HCT116 (cell line): ENCODE results near the gene SPATA21. TPM values are rescaled to one million over a fixed set of nuclear protein-coding genes. Genes with fewer than 3 reads are reported as not detected.

ENCODE experiments used
- ATAC-seq: fragments of 200-7000 bp; cut with Tn5 transposase; 2 replicates; pipeline ENCODE4 v1.9.1; 2020; ENCODE audit warnings: mild to moderate bottlenecking, moderate library complexity
- BruUV-seq: library from RNA; stranded (reverse); fragments of 400-500 nt; replicated peaks from 2 replicates; lab custom pipeline; 2021; lab: Mats Ljungman, UMichigan
- CTCF ChIA-PET: fragments of 300-600 bp; sonication (Branson Sonifier 250); formaldehyde crosslinking; loops from one replicate; lab custom pipeline; 2021; ENCODE audit warnings: antibody characterized with exemption; lab: Charles Lee
- POLR2A ChIA-PET: fragments of 300-600, 350-600 bp; sonication (Branson Sonifier 250); formaldehyde crosslinking; loops from one replicate; lab custom pipeline; 2021; ENCODE audit warnings: antibody characterized with exemption; lab: Charles Lee
- RAD21 ChIA-PET, 2 experiments: fragments of 300-600 bp; sonication (Branson Sonifier 250); formaldehyde crosslinking; loops; one replicate each; lab custom pipeline; 2023; ENCODE audit warnings: low total read pairs in 2 of 2; ENCODE audit not compliant: uncharacterized antibody in 2 of 2, unreplicated experiment in 2 of 2, low non-redundant PET in 1 of 2; lab: Charles Lee
- DNase-seq: peaks from one replicate; pipeline ENCODE4 v3.0.0-alpha.2; 2010; ENCODE audit warnings: low read depth, low spot score
- H2AFZ ChIP-seq: fragments of 200-600 bp; shearing (Covaris generic), sonication (generic); 2 replicates; pipeline ENCODE4 v1.6.1; 2017; ENCODE audit warnings: low read depth, mixed run types, mixed read lengths, antibody characterized with exemption, low read length; ENCODE audit not compliant: poor library complexity, severe bottlenecking
- H3K27ac ChIP-seq: 2 replicates; pipeline ENCODE4 v1.5.1; 2012; ENCODE audit warnings: low read depth, low read length
- H3K27me3 ChIP-seq: fragments of 200-600 bp; sonication (generic); 2 replicates; pipeline ENCODE4 v1.6.1; 2016; ENCODE audit warnings: mixed run types, low read length, mixed read lengths; ENCODE audit not compliant: insufficient read depth
- H3K36me3 ChIP-seq, 2 experiments: fragments of 200-500 bp in 1 of 2; fragments of 200-600 bp in 1 of 2; sonication (Bioruptor generic) in 1 of 2; sonication (generic) in 1 of 2; 2 replicates each; pipeline versions ENCODE4 v1.5.1 to v1.6.1; 2014 to 2016; ENCODE audit warnings: low read length in 2 of 2, inconsistent platforms in 1 of 2, mixed read lengths in 1 of 2, mixed run types in 1 of 2; ENCODE audit not compliant: insufficient read depth in 2 of 2, control insufficient read depth in 1 of 2
- H3K4me1 ChIP-seq, 2 experiments: fragments of 200-600 bp in 1 of 2; sonication (generic) in 1 of 2; 2 replicates each; pipeline versions ENCODE4 v1.5.1 to v1.6.1; 2012 to 2017; ENCODE audit warnings: low read length in 2 of 2, inconsistent platforms in 1 of 2, mild to moderate bottlenecking in 1 of 2, mixed read lengths in 1 of 2, mixed run types in 1 of 2, moderate library complexity in 1 of 2; ENCODE audit not compliant: insufficient read depth in 2 of 2, control insufficient read depth in 1 of 2
- H3K4me2 ChIP-seq: fragments of 200-600 bp; sonication (generic); 2 replicates; pipeline ENCODE4 v1.6.1; 2017; ENCODE audit warnings: mixed run types, low read length, mixed read lengths
- H3K4me3 ChIP-seq, 2 experiments: fragments of 200-600 bp in 1 of 2; sonication (generic) in 1 of 2; replicated peaks in 1 of 2; 2 replicates each; pipeline ENCODE4 v1.5.1; 2011 to 2016; ENCODE audit warnings: low read length in 2 of 2, control low read depth in 1 of 2, low read depth in 1 of 2, mild to moderate bottlenecking in 1 of 2, mixed read lengths in 1 of 2, mixed run types in 1 of 2
- H3K79me2 ChIP-seq: fragments of 200-600 bp; sonication (generic); 2 replicates; pipeline ENCODE4 v1.6.1; 2017; ENCODE audit warnings: mild to moderate bottlenecking, mixed run types, low read length, moderate library complexity, mixed read lengths; ENCODE audit not compliant: insufficient read depth
- H3K9ac ChIP-seq: fragments of 200-600 bp; sonication (generic); 2 replicates; pipeline ENCODE4 v1.6.1; 2016; ENCODE audit warnings: low read length, mixed read lengths
- H3K9me2 ChIP-seq: fragments of 200-600 bp; sonication (generic), shearing (Covaris generic); 2 replicates; pipeline ENCODE4 v1.6.1; 2017; ENCODE audit warnings: mixed run types, mild to moderate bottlenecking, moderate library complexity; ENCODE audit not compliant: insufficient read depth
- H3K9me3 ChIP-seq, 2 experiments: fragments of 200-500 bp in 1 of 2; fragments of 200-600 bp in 1 of 2; sonication (Bioruptor generic) in 1 of 2; sonication (generic) in 1 of 2; 2 replicates each; pipeline ENCODE4 v1.6.1; 2014 to 2017; ENCODE audit warnings: low read length in 2 of 2, mixed read lengths in 2 of 2, inconsistent platforms in 1 of 2, low read depth in 1 of 2, mild to moderate bottlenecking in 1 of 2, mixed run types in 1 of 2, moderate library complexity in 1 of 2; ENCODE audit not compliant: control insufficient read depth in 1 of 2, insufficient read depth in 1 of 2
- H4K20me1 ChIP-seq: fragments of 200-600 bp; sonication (generic), shearing (Covaris generic); 2 replicates; pipeline ENCODE4 v1.6.1; 2017; ENCODE audit warnings: mixed run types, mild to moderate bottlenecking, moderate library complexity; ENCODE audit not compliant: insufficient read depth
- CBX3 ChIP-seq: IDR thresholded peaks from 2 replicates; pipeline ENCODE4 v1.6.1; 2012; ENCODE audit warnings: low read depth
- CEBPB ChIP-seq: IDR thresholded peaks from 2 replicates; pipeline ENCODE4 v1.6.1; 2012; ENCODE audit warnings: low read depth
- EZH2phosphoT487 ChIP-seq: fragments of 200-600 bp; IDR thresholded peaks from 2 replicates; pipeline ENCODE4 v1.6.1; 2018; ENCODE audit warnings: antibody characterized with exemption, borderline replicate concordance
- JUND ChIP-seq: IDR thresholded peaks from 2 replicates; pipeline ENCODE4 v1.6.1; 2012
- RAD21 ChIP-seq: IDR thresholded peaks from 2 replicates; pipeline ENCODE4 v1.6.1; 2012; ENCODE audit warnings: low read depth, mild to moderate bottlenecking
- REST ChIP-seq: IDR thresholded peaks from 2 replicates; pipeline ENCODE4 v1.6.1; 2012; ENCODE audit warnings: low read depth
- SP1 ChIP-seq: IDR thresholded peaks from 2 replicates; pipeline ENCODE4 v1.6.1; 2012; ENCODE audit warnings: low read depth
- ZFX ChIP-seq: fragments of 450-650 bp; IDR thresholded peaks from 2 replicates; pipeline ENCODE4 v1.6.1; 2017
- intact Hi-C: fragments of 100-400 bp; cut with micrococcal nuclease; formaldehyde crosslinking; loops from 2 replicates; pipeline ENCODE4 v1.10.0; 2022
- total RNA-seq: library from RNA; stranded (reverse); gene quantifications from one replicate; pipeline ENCODE4 v1.2.1, GENCODE V29; 2021; ENCODE audit not compliant: unreplicated experiment
- TF ChIP-seq, protein P1 (sequence below): IDR thresholded peaks from 2 replicates; pipeline ENCODE4 v1.6.1; 2011; ENCODE audit warnings: mild to moderate bottlenecking, low read length, moderate library complexity; ENCODE audit not compliant: insufficient replicate concordance; ENCODE audit errors: extremely low read depth

The SPATA21 gene
- total RNA-seq, 1 experiment from 2014 or later = not detected

DNA sequence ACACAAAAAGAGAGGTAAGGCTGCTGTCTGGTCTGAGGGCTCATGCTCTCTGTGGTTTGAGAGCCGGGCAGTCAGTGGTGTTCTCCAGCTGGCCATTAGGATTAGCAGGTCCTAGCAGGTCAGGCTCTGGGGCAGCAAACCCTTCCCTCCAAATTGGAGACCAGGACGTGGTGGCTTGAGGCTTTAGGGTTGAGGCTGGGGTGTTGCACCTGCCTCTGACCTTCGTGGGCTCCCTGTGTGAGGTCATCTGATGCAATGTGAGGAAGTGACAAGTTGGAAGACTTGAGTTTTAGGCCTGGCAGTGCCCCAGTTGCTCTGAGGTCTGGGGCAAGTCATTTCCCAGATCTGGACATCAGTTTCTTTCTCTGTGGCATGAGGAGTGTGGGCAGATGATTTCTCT is 45.8 kb downstream of the SPATA21 start:
- H3K27me3 ChIP-seq = no peaks in the 10 kb centered on the region
- H3K79me2 ChIP-seq = peaks cover 79% of the 10 kb centered on the region
- no TSS peak for BruUV-seq
- no peaks in the 10 kb centered on the region for H3K9me2 ChIP-seq
- H3K36me3 ChIP-seq = peaks cover 11 to 19% of the 10 kb centered on the region in 2 experiments; a peak in 3 of 4 replicates
- H3K4me3 ChIP-seq = no peak overlapping the region
- CTCF ChIA-PET = no interaction called here
- no peak overlapping the region for H2AFZ ChIP-seq
- TF ChIP-seq CEBPB (0 out of 2 replicates have a peak, but pooled peaks have one; percentile 12), EZH2phosphoT487 (no peak)
- DNase-seq (no peak), ATAC-seq (no peak)
- intact Hi-C loops = no loop called here
- H3K9me3 ChIP-seq = no peaks in the 10 kb centered on the region
- no peak overlapping the region for H3K4me2 ChIP-seq
- no peak overlapping the region for H3K9ac ChIP-seq
- H4K20me1 ChIP-seq = peaks cover 26% of the 10 kb centered on the region
- POLR2A ChIA-PET = no interaction called here
- no peak overlapping the region for H3K27ac ChIP-seq
- peaks cover 19 to 31% of the 10 kb centered on the region in 2 experiments for H3K4me1 ChIP-seq
- RAD21 ChIA-PET = no interaction called here

GRCh38 chr1:16387201-16388188 is 49.7 kb downstream of the SPATA21 start:
- intact Hi-C loops = no loop called here
- no TSS peak for BruUV-seq
- RAD21 ChIA-PET = no interaction called here
- no peak overlapping the region for H3K9ac ChIP-seq
- H3K27ac ChIP-seq = no peak overlapping the region
- H3K4me1 ChIP-seq = peaks cover 31 to 64% of the 10 kb centered on the region in 2 experiments
- peaks cover 0 to 3% of the 10 kb centered on the region in 2 experiments; a peak in 1 of 4 replicates for H3K36me3 ChIP-seq
- DNase-seq (no peak), ATAC-seq (no peak)
- CTCF ChIA-PET = no interaction called here
- POLR2A ChIA-PET = no interaction called here
- peak overlapping the region; percentile 17 for H3K4me2 ChIP-seq
- peaks cover 35% of the 10 kb centered on the region for H4K20me1 ChIP-seq
- no peak overlapping the region for H2AFZ ChIP-seq
- H3K79me2 ChIP-seq = peaks cover 98% of the 10 kb centered on the region
- no peaks in the 10 kb centered on the region for H3K9me3 ChIP-seq
- TF ChIP-seq CEBPB (no peak), SP1 (no peak), RAD21 (no peak), CBX3 (no peak), JUND (no peak), ZFX (no peak), REST (no peak)
- TF ChIP-seq, protein P1, sequence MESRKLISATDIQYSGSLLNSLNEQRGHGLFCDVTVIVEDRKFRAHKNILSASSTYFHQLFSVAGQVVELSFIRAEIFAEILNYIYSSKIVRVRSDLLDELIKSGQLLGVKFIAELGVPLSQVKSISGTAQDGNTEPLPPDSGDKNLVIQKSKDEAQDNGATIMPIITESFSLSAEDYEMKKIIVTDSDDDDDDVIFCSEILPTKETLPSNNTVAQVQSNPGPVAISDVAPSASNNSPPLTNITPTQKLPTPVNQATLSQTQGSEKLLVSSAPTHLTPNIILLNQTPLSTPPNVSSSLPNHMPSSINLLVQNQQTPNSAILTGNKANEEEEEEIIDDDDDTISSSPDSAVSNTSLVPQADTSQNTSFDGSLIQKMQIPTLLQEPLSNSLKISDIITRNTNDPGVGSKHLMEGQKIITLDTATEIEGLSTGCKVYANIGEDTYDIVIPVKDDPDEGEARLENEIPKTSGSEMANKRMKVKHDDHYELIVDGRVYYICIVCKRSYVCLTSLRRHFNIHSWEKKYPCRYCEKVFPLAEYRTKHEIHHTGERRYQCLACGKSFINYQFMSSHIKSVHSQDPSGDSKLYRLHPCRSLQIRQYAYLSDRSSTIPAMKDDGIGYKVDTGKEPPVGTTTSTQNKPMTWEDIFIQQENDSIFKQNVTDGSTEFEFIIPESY = no peak
- no peak overlapping the region for H3K4me3 ChIP-seq
- no peaks in the 10 kb centered on the region for H3K27me3 ChIP-seq
- H3K9me2 ChIP-seq = no peaks in the 10 kb centered on the region
